IMR-90 (cell line): Measurements from ENCODE around the gene COLQ. TPM values are rescaled to one million over a fixed set of nuclear protein-coding genes. Genes with fewer than 3 reads are reported as not detected.
"Not testable (repeated sequence)": the region's sequence is repeated elsewhere in the genome, so short reads cannot be mapped to it uniquely, and the experiment has no call there.

Experiments used
- ATAC-seq: fragments of 200-7000 bp; cut with Tn5 transposase; 2 replicates; pipeline ENCODE4 v1.9.1; 2020; ENCODE audit warnings: low read depth, mild to moderate bottlenecking, moderate library complexity
- BruUV-seq: library from RNA; stranded (reverse); fragments of 400-500 nt; replicated peaks from 2 replicates; lab custom pipeline; 2021; lab: Mats Ljungman, UMichigan
- CTCF ChIA-PET: fragments of 300-600 bp; formaldehyde crosslinking; extraction: SDS; loops from one replicate; lab custom pipeline; 2021; ENCODE audit warnings: antibody characterized with exemption; lab: Yijun Ruan, JAX
- POLR2A ChIA-PET: fragments of 300-600 bp; sonication (Branson Sonifier 250); formaldehyde crosslinking; loops from one replicate; lab custom pipeline; 2022; ENCODE audit warnings: antibody characterized with exemption; ENCODE audit not compliant: unreplicated experiment; lab: Charles Lee
- DNase-seq: peaks from one replicate; pipeline ENCODE4 v3.0.0; 2013
- H2AFZ ChIP-seq: replicated peaks from 2 replicates; pipeline ENCODE3; 2013; ENCODE audit warnings: low read length, mild to moderate bottlenecking; ENCODE audit not compliant: poor library complexity
- H2AK5ac ChIP-seq: 2 replicates; pipeline ENCODE4 v1.6.1; 2013; ENCODE audit warnings: low read depth, low read length, inconsistent platforms
- H2AK9ac ChIP-seq: replicated peaks from 2 replicates; pipeline ENCODE3; 2013; ENCODE audit warnings: mild to moderate bottlenecking, low read depth, low read length, moderate library complexity; ENCODE audit not compliant: poor library complexity
- H2BK120ac ChIP-seq: 2 replicates; pipeline ENCODE4 v1.6.1; 2013; ENCODE audit warnings: low read depth, low read length, inconsistent platforms
- H2BK15ac ChIP-seq: 3 replicates; pipeline ENCODE4 v1.6.1; 2013; ENCODE audit warnings: low read depth, low read length, inconsistent platforms
- H2BK20ac ChIP-seq: 2 replicates; pipeline ENCODE4 v1.6.1; 2013; ENCODE audit warnings: low read depth, mild to moderate bottlenecking, inconsistent platforms, low read length, moderate library complexity
- H2BK5ac ChIP-seq: 2 replicates; pipeline ENCODE4 v1.6.1; 2013; ENCODE audit warnings: mild to moderate bottlenecking, low read depth, low read length, inconsistent platforms; ENCODE audit not compliant: poor library complexity, severe bottlenecking
- H3K14ac ChIP-seq: replicated peaks from 2 replicates; pipeline ENCODE4 v1.6.1; 2013; ENCODE audit warnings: low read depth, low read length, inconsistent platforms
- H3K18ac ChIP-seq: 2 replicates; pipeline ENCODE4 v1.6.1; 2013; ENCODE audit warnings: low read depth, low read length, control low read depth
- H3K23ac ChIP-seq: 2 replicates; pipeline ENCODE4 v1.6.1; 2013; ENCODE audit warnings: low read depth, low read length, inconsistent platforms
- H3K27ac ChIP-seq: 2 replicates; pipeline ENCODE4 v1.5.1; 2013; ENCODE audit warnings: mild to moderate bottlenecking, control low read depth, low read length; ENCODE audit not compliant: insufficient read depth
- H3K27me3 ChIP-seq: 2 replicates; pipeline ENCODE4 v1.6.1; 2013; ENCODE audit warnings: low read length; ENCODE audit not compliant: control insufficient read depth, insufficient read depth
- H3K36me3 ChIP-seq: 2 replicates; pipeline ENCODE4 v1.6.1; 2013; ENCODE audit warnings: low read length, mixed read lengths; ENCODE audit not compliant: control insufficient read depth, insufficient read depth
- H3K4ac ChIP-seq: 2 replicates; pipeline ENCODE4 v1.6.1; 2013; ENCODE audit warnings: low read depth, low read length, inconsistent platforms
- H3K4me1 ChIP-seq: 2 replicates; pipeline ENCODE4 v1.6.1; 2013; ENCODE audit warnings: low read length, mixed read lengths; ENCODE audit not compliant: control insufficient read depth, insufficient read depth
- H3K4me2 ChIP-seq: 2 replicates; pipeline ENCODE4 v1.6.1; 2013; ENCODE audit warnings: low read depth, mild to moderate bottlenecking, control low read depth, low read length, moderate library complexity
- H3K4me3 ChIP-seq: 2 replicates; pipeline ENCODE4 v1.5.1; 2013; ENCODE audit warnings: low read depth, mild to moderate bottlenecking, control low read depth, low read length, moderate library complexity; ENCODE audit not compliant: insufficient read depth
- H3K56ac ChIP-seq: 2 replicates; pipeline ENCODE4 v1.6.1; 2013; ENCODE audit warnings: low read length, inconsistent platforms; ENCODE audit not compliant: insufficient read depth; ENCODE audit errors: extremely low read depth
- H3K79me1 ChIP-seq, 2 experiments: 2 replicates each; pipeline ENCODE4 v1.6.1; 2013; ENCODE audit warnings: low read length in 2 of 2, inconsistent platforms in 1 of 2, low read depth in 1 of 2
- H3K9ac ChIP-seq: 2 replicates; pipeline ENCODE4 v1.6.1; 2013; ENCODE audit warnings: low read depth, low read length, control low read depth
- H3K9me1 ChIP-seq: 2 replicates; pipeline ENCODE4 v1.6.1; 2013; ENCODE audit warnings: low read length, inconsistent platforms; ENCODE audit not compliant: insufficient read depth
- H3K9me3 ChIP-seq: 2 replicates; pipeline ENCODE4 v1.6.1; 2013; ENCODE audit warnings: low read length; ENCODE audit not compliant: control insufficient read depth, insufficient read depth
- H4K20me1 ChIP-seq: 2 replicates; pipeline ENCODE4 v1.6.1; 2013; ENCODE audit warnings: low read length, inconsistent platforms; ENCODE audit not compliant: insufficient read depth
- H4K5ac ChIP-seq: 2 replicates; pipeline ENCODE4 v1.6.1; 2013; ENCODE audit warnings: mild to moderate bottlenecking, low read depth, low read length, control low read depth
- H4K8ac ChIP-seq, 2 experiments: 2 replicates each; pipeline ENCODE4 v1.6.1; 2013; ENCODE audit warnings: low read depth in 2 of 2, low read length in 2 of 2, control low read depth in 1 of 2, inconsistent platforms in 1 of 2
- H4K91ac ChIP-seq: 2 replicates; pipeline ENCODE4 v1.6.1; 2013; ENCODE audit warnings: low read depth, low read length, inconsistent platforms; ENCODE audit not compliant: insufficient read depth
- CEBPB ChIP-seq: IDR thresholded peaks from 2 replicates; pipeline ENCODE4 v1.6.1; 2012; ENCODE audit warnings: low read depth, low read length, improper control_type of control experiment
- MXI1 ChIP-seq: IDR thresholded peaks from 2 replicates; pipeline ENCODE4 v1.6.1; 2012; ENCODE audit warnings: low read depth, mild to moderate bottlenecking, low read length, moderate library complexity, borderline replicate concordance
- SMC3 ChIP-seq: fragments of 150-350 bp; IDR thresholded peaks from 2 replicates; pipeline ENCODE4 v1.6.1; 2016; ENCODE audit warnings: low read depth, mild to moderate bottlenecking, antibody characterized with exemption, low read length, moderate library complexity
- WGBS, 2 experiments: methylation state at CpG; one replicate each; pipeline versions ENCODE4 v1.1.5 to v1.1.7; 2013; ENCODE audit warnings: missing lambda C conversion rate in 2 of 2; ENCODE audit not compliant: insufficient read length in 1 of 2; ENCODE audit errors: extremely low coverage in 2 of 2; 5-methylcytosine and 5-hydroxymethylcytosine counted together
- dilution Hi-C: fragments of 300-500 bp; cut with HindIII; formaldehyde crosslinking; loops from one replicate; pipeline ENCODE4 v1.14.3; 2018; ENCODE audit warnings: low sequenced_read_pairs; ENCODE audit not compliant: unreplicated experiment
- in situ Hi-C: fragments of 300-500 bp; cut with MboI; formaldehyde crosslinking; loops from 3 replicates; pipeline ENCODE4 v1.14.3; 2019; ENCODE audit warnings: low sequenced_read_pairs, inconsistent platforms, mixed read lengths
- intact Hi-C: fragments of 100-400 bp; cut with micrococcal nuclease; formaldehyde crosslinking; loops from 2 replicates; pipeline ENCODE4 v1.10.0; 2022
- polyA plus RNA-seq, 3 experiments: library from polyadenylated mRNA; depleted of rRNA; stranded (reverse); fragments of >200 nt; gene quantifications; 2 replicates each; pipeline ENCODE4 v1.2.3, GENCODE V29; 2012; ENCODE audit warnings: low replicate concordance in 1 of 3
- total RNA-seq: library from RNA; depleted of rRNA; stranded (reverse); fragments of >200 nt; gene quantifications from 2 replicates; pipeline ENCODE4 v1.2.3, GENCODE V29; 2012

COLQ gene
- total and polyA plus RNA-seq, 2 of the 4 experiments (the other 2 are of a cell fraction), result 0.18 to 0.65 TPM

DNA sequence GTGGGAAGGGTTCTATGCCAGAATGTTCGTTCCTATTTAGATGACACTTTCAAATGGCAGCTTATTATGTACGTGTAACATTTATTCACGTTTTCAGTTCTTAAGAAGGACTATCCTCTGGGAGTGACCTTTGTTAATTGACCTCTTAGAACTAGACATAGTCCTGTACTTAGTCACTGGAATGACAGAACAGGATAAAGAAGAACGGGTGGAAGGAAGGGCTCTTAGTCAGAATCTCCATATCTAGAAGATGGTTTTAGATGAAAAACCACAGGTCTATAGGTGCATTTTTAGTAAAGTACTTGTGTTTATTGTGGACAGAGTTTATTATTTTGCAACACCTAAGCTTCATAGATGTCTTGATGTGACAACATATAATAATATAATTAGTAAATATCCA is 100.6 kb downstream of the COLQ start:
- H4K8ac ChIP-seq, result no peak overlapping the region
- H3K9ac ChIP-seq, result no peak overlapping the region
- WGBS, 2 experiments, result no CpG with 5 or more reads among the region's 4 CpGs
- H3K4me3 ChIP-seq, result no peak overlapping the region
- H2BK5ac ChIP-seq, result no peak overlapping the region
- H2BK20ac ChIP-seq, result no peak overlapping the region
- H3K23ac ChIP-seq, result no peak overlapping the region
- H2AFZ ChIP-seq, result no peak overlapping the region
- H3K9me1 ChIP-seq, result no peaks in the 10 kb centered on the region
- no peaks in the 10 kb centered on the region for H3K9me3 ChIP-seq
- DNase-seq (peak; percentile 53), ATAC-seq (peak; percentile 49; the same call in 1 of the 2 replicates)
- no peak overlapping the region for H2AK9ac ChIP-seq
- no peak overlapping the region for H2BK120ac ChIP-seq
- no peak overlapping the region for H3K18ac ChIP-seq
- no peak overlapping the region for H3K27ac ChIP-seq
- no peak overlapping the region for H3K4ac ChIP-seq
- H3K14ac ChIP-seq, result no peak overlapping the region
- BruUV-seq, result no TSS peak
- in situ Hi-C loops, result no loop called here
- H4K20me1 ChIP-seq, result no peaks in the 10 kb centered on the region
- no peak overlapping the region for H3K4me2 ChIP-seq
- H3K36me3 ChIP-seq, result peaks cover 19% of the 10 kb centered on the region
- intact Hi-C loops, result no loop called here
- no peak overlapping the region for H2AK5ac ChIP-seq
- H4K5ac ChIP-seq, result no peak overlapping the region
- ChIA-PET CTCF (no interaction called here), POLR2A (no interaction called here)
- no peaks in the 10 kb centered on the region for H3K4me1 ChIP-seq
- no peaks in the 10 kb centered on the region for H3K27me3 ChIP-seq
- H3K79me1 ChIP-seq, result peaks cover 0 to 11% of the 10 kb centered on the region in 2 experiments
- H3K56ac ChIP-seq, result no peak overlapping the region
- H2BK15ac ChIP-seq, result no peak overlapping the region
- no peak overlapping the region for H4K91ac ChIP-seq
- dilution Hi-C loops, result no loop called here
- no peak for TF ChIP-seq SMC3
- TF ChIP-seq MXI1, result no peak
- TF ChIP-seq CEBPB, result no peak

DNA sequence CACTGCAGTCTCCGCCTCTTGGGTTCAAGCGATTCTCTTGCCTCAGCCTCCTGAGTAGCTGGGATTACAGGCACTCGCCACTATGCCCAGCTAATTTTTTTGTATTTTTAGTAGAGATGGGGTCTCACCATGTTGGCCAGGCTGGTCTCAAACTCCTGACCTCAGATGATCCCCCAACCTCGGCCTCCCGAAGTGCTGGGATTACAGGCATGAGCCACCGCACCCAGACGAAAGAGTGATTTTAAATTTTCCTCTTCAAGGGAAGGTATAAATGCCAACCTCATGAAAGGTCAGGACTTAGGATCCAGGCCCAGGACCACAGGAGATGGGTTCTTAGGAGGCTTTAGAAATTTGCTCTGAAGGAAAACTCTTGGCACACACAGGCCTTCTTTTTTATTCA is 110.5 kb downstream of the COLQ start:
- POLR2A ChIA-PET, H2BK15ac ChIP-seq, ATAC-seq, H3K27me3 ChIP-seq, H4K8ac ChIP-seq, in situ Hi-C loops, H4K20me1 ChIP-seq, H3K14ac ChIP-seq, H3K9me3 ChIP-seq, H3K4me1 ChIP-seq, H3K27ac ChIP-seq, H3K23ac ChIP-seq, H4K5ac ChIP-seq, H3K18ac ChIP-seq, H3K79me1 ChIP-seq, H3K4ac ChIP-seq, dilution Hi-C loops, H2AFZ ChIP-seq, H2BK120ac ChIP-seq, H3K56ac ChIP-seq, H2BK5ac ChIP-seq, BruUV-seq, intact Hi-C loops, H3K4me2 ChIP-seq, DNase-seq, H3K9me1 ChIP-seq, H3K4me3 ChIP-seq, H3K9ac ChIP-seq, H4K91ac ChIP-seq, H2AK9ac ChIP-seq, CTCF ChIA-PET, H2AK5ac ChIP-seq, H2BK20ac ChIP-seq: not testable (repeated sequence)
- peaks cover 33% of the 10 kb centered on the region for H3K36me3 ChIP-seq
- no CpG with 5 or more reads among the region's 7 CpGs for whole genome bisulfite sequencing, 2 experiments
